ENCODE results near the gene PRKG1. TPM values are rescaled to one million over a fixed set of nuclear protein-coding genes. Genes with fewer than 3 reads are reported as not detected.

Gene PRKG1
- total and polyA plus RNA-seq, 4 donors: 0.46 to 5.1 (median 1.5) TPM

- H3K27me3 ChIP-seq (ENCODE audit: control insufficient read depth in 4 of 4, insufficient read depth in 4 of 4, low read length in 3 of 4): peaks cover 0 to 4% (median under 1%) of the 10 kb centered on the region in 4 donors
- DNase-seq (ENCODE audit: low spot score): no peak
- H3K9me3 ChIP-seq (ENCODE audit: control insufficient read depth in 4 of 4, low read length in 3 of 4): no peaks in the 10 kb centered on the region
- no peaks in the 10 kb centered on the region for H3K4me1 ChIP-seq (ENCODE audit: control insufficient read depth in 4 of 4, insufficient read depth in 4 of 4, low read length in 3 of 4)
- no peak for TF ChIP-seq EGR1 (IDR thresholded peaks at IDR 0.05; ENCODE audit: low read depth in 2 of 2)
- TF ChIP-seq SP1 (IDR thresholded peaks at IDR 0.05): no peak
- no peak for TF ChIP-seq JUND (IDR thresholded peaks at IDR 0.05)
- TF ChIP-seq MAX (IDR thresholded peaks at IDR 0.05): no peak
- no peak for TF ChIP-seq RAD21 (IDR thresholded peaks at IDR 0.05)
- TF ChIP-seq FOXA1 (IDR thresholded peaks at IDR 0.05): no peak
- TF ChIP-seq FOXA2 (IDR thresholded peaks at IDR 0.05): no peak
- no peak for TF ChIP-seq TAF1 (conservative IDR thresholded peaks at IDR 0.05)
- no peaks in the 10 kb centered on the region for H3K36me3 ChIP-seq (ENCODE audit: control insufficient read depth in 4 of 4, insufficient read depth in 3 of 4, low read depth in 1 of 4, low read length in 3 of 4)
- WGBS: 79% methylated on average over 1 of the region's 1 CpG
- H3K27ac ChIP-seq (ENCODE audit: low read depth in 1 of 2, low read length in 2 of 2): no peak overlapping the region
- no peak overlapping the region for H3K4me3 ChIP-seq (ENCODE audit: low read depth in 1 of 3, low read length in 3 of 3)
- H3K9ac ChIP-seq (ENCODE audit: low read depth in 1 of 2, low read length in 2 of 2): no peak overlapping the region
These were observed 576.8 kb downstream of the PRKG1 start for GRCh38 chr10:51651063-51651462.

GRCh38 chr10:51653025-51653424, 578.7 kb downstream of the PRKG1 start:
- H3K36me3 ChIP-seq (ENCODE audit: control insufficient read depth in 4 of 4, insufficient read depth in 3 of 4, low read depth in 1 of 4, low read length in 3 of 4): no peaks in the 10 kb centered on the region
- peaks cover 0 to 8% (median 2%) of the 10 kb centered on the region in 4 donors for H3K27me3 ChIP-seq (ENCODE audit: control insufficient read depth in 4 of 4, insufficient read depth in 4 of 4, low read length in 3 of 4)
- no peaks in the 10 kb centered on the region for H3K9me3 ChIP-seq (ENCODE audit: control insufficient read depth in 4 of 4, low read length in 3 of 4)
- DNase-seq (ENCODE audit: low spot score): no peak
- no peak overlapping the region for H3K27ac ChIP-seq (ENCODE audit: low read depth in 1 of 2, low read length in 2 of 2)
- no peak for TF ChIP-seq SP1 (IDR thresholded peaks at IDR 0.05)
- TF ChIP-seq HNF4A (conservative IDR thresholded peaks at IDR 0.05): no peak
- no peak for TF ChIP-seq REST (IDR thresholded peaks at IDR 0.05)
- TF ChIP-seq JUND (IDR thresholded peaks at IDR 0.05): no peak
- no peak for TF ChIP-seq ATF3 (IDR thresholded peaks at IDR 0.05)
- TF ChIP-seq EGR1 (IDR thresholded peaks at IDR 0.05; ENCODE audit: low read depth in 2 of 2): no peak
- no peaks in the 10 kb centered on the region for H3K4me1 ChIP-seq (ENCODE audit: control insufficient read depth in 4 of 4, insufficient read depth in 4 of 4, low read length in 3 of 4)
- H3K9ac ChIP-seq (ENCODE audit: low read depth in 1 of 2, low read length in 2 of 2): no peak overlapping the region
- H3K4me3 ChIP-seq (ENCODE audit: low read depth in 1 of 3, low read length in 3 of 3): no peak overlapping the region

- Histone ChIP-seq H3K9me3 (ENCODE audit: control insufficient read depth in 4 of 4, low read length in 3 of 4) (no peaks in the 10 kb centered on the region), H3K4me1 (ENCODE audit: control insufficient read depth in 4 of 4, insufficient read depth in 4 of 4, low read length in 3 of 4) (no peaks in the 10 kb centered on the region)
- WGBS: 76% methylated on average over 1 of the region's 1 CpG
- no peak for TF ChIP-seq REST (IDR thresholded peaks at IDR 0.05)
- no peak for TF ChIP-seq YY1 (IDR thresholded peaks at IDR 0.05)
- TF ChIP-seq JUND (IDR thresholded peaks at IDR 0.05): no peak
- no peak for TF ChIP-seq SP1 (IDR thresholded peaks at IDR 0.05)
- no peak for TF ChIP-seq HNF4A (conservative IDR thresholded peaks at IDR 0.05)
- no peak for TF ChIP-seq GABPA (IDR thresholded peaks at IDR 0.05 in 1 of 2, conservative IDR thresholded peaks at IDR 0.05 in 1 of 2)
- TF ChIP-seq RXRA (IDR thresholded peaks at IDR 0.05): no peak
- no peak for TF ChIP-seq CTCF (IDR thresholded peaks at IDR 0.05; ENCODE audit: low read depth, low read length, missing input control)
- no peak for TF ChIP-seq TAF1 (conservative IDR thresholded peaks at IDR 0.05)
- TF ChIP-seq EGR1 (IDR thresholded peaks at IDR 0.05; ENCODE audit: low read depth in 2 of 2): no peak
- TF ChIP-seq MAX (IDR thresholded peaks at IDR 0.05): no peak
- no peak for TF ChIP-seq FOXA1 (IDR thresholded peaks at IDR 0.05)
- no peak for TF ChIP-seq FOXA2 (IDR thresholded peaks at IDR 0.05)
- no peak for TF ChIP-seq HNF4G (IDR thresholded peaks at IDR 0.05)
- no peak for TF ChIP-seq ATF3 (IDR thresholded peaks at IDR 0.05)
- TF ChIP-seq NR2F2 (IDR thresholded peaks at IDR 0.05): no peak
- no peak for TF ChIP-seq RAD21 (IDR thresholded peaks at IDR 0.05)
These were observed 580.6 kb downstream of the PRKG1 start for GRCh38 chr10:51654918-51655317.

More at GRCh38 chr10:51654918-51655317, 580.6 kb downstream of the PRKG1 start:
- no peak overlapping the region for H3K9ac ChIP-seq (ENCODE audit: low read depth in 1 of 2, low read length in 2 of 2)
- no peak overlapping the region for H3K4me3 ChIP-seq (ENCODE audit: low read depth in 1 of 3, low read length in 3 of 3)
- H3K36me3 ChIP-seq (ENCODE audit: control insufficient read depth in 4 of 4, insufficient read depth in 3 of 4, low read depth in 1 of 4, low read length in 3 of 4): no peaks in the 10 kb centered on the region
- peaks cover 0 to 8% (median 2%) of the 10 kb centered on the region in 4 donors for H3K27me3 ChIP-seq (ENCODE audit: control insufficient read depth in 4 of 4, insufficient read depth in 4 of 4, low read length in 3 of 4)
- H3K27ac ChIP-seq (ENCODE audit: low read depth in 1 of 2, low read length in 2 of 2): no peak overlapping the region
- DNase-seq (ENCODE audit: low spot score): no peak
